Measurements from ENCODE around the gene RLIM. TPM values are rescaled to one million over a fixed set of nuclear protein-coding genes. Genes with fewer than 3 reads are reported as not detected.

The RLIM gene
- polyA plus RNA-seq, 4 donors, result 2.7 to 18.9 (median 5.6) TPM

Other genes with a start within 250 kb of the RLIM start
- gene SLC16A2, start 193.1 kb downstream of the RLIM start, polyA plus RNA-seq, result 1 to 10 TPM in 2 of 4 donors, under 1 TPM in 2; 0.27 to 5.1 (median 1.6) TPM